ENCODE results near the gene C15orf40.

The C15orf40 gene

GRCh38 chr15:83015361-83015760, 3.9 kb upstream of the C15orf40 start:
- no peak overlapping the region for H2BK12ac ChIP-seq (ENCODE audit: low read length in 2 of 2)
- peaks cover 8% of the 10 kb centered on the region for H3K79me1 ChIP-seq (replicated peaks; ENCODE audit: low read length, poor library complexity, severe bottlenecking)
- no peaks in the 10 kb centered on the region for H3K27me3 ChIP-seq (ENCODE audit: control insufficient read depth in 1 of 2, insufficient read depth in 1 of 2, low read length in 2 of 2)
- 94% methylated on average over 4 of the region's 4 CpGs for WGBS
- no peak overlapping the region for H3K27ac ChIP-seq (ENCODE audit: low read length, poor library complexity, severe bottlenecking)
- peaks cover 3% of the 10 kb centered on the region for H3K4me1 ChIP-seq (ENCODE audit: control insufficient read depth, insufficient read depth, low read depth, low read length)
- H3K9me3 ChIP-seq (ENCODE audit: control insufficient read depth, low read length), result no peaks in the 10 kb centered on the region
- no peak overlapping the region for H3K14ac ChIP-seq (ENCODE audit: low read length in 2 of 2)
- H3K18ac ChIP-seq (ENCODE audit: low read depth in 1 of 2, low read length in 2 of 2), result no peak overlapping the region
- H2BK15ac ChIP-seq (ENCODE audit: low read depth, poor library complexity, severe bottlenecking), result no peak overlapping the region
- no peak overlapping the region for H3K9ac ChIP-seq (ENCODE audit: low read length)
- H3K36me3 ChIP-seq (ENCODE audit: control insufficient read depth in 1 of 2, insufficient read depth in 2 of 2, low read depth in 1 of 2, low read length in 2 of 2), result peaks cover 12 to 43% of the 10 kb centered on the region in 2 experiments
- no peak overlapping the region for H4K8ac ChIP-seq (ENCODE audit: low read length)
- no peak overlapping the region for H3K4me2 ChIP-seq (ENCODE audit: low read length, poor library complexity, severe bottlenecking)
- no peak overlapping the region for H3K23ac ChIP-seq (ENCODE audit: low read length in 2 of 2)
- H2BK120ac ChIP-seq (ENCODE audit: low read depth, low read length), result no peak overlapping the region
- H2AFZ ChIP-seq (ENCODE audit: low read depth, low read length), result no peak overlapping the region
- no peak overlapping the region for H3K4ac ChIP-seq (ENCODE audit: low read depth in 1 of 2, low read length in 2 of 2)
- no peak overlapping the region for H4K91ac ChIP-seq (ENCODE audit: low read length)
- no peak for DNase-seq
- H2BK5ac ChIP-seq (ENCODE audit: low read depth, low read length, poor library complexity, severe bottlenecking), result no peak overlapping the region
- H2AK5ac ChIP-seq (ENCODE audit: low read length, severe bottlenecking), result no peak overlapping the region
- no peak overlapping the region for H3K4me3 ChIP-seq (ENCODE audit: insufficient read depth in 1 of 2, low read depth in 1 of 2, low read length in 2 of 2)

- Histone ChIP-seq H3K27me3 (ENCODE audit: control insufficient read depth in 1 of 2, insufficient read depth in 1 of 2, low read length in 2 of 2) (no peaks in the 10 kb centered on the region), H3K18ac (ENCODE audit: low read depth in 1 of 2, low read length in 2 of 2) (no peak overlapping the region), H3K36me3 (ENCODE audit: control insufficient read depth in 1 of 2, insufficient read depth in 2 of 2, low read depth in 1 of 2, low read length in 2 of 2) (peaks cover 7 to 44% of the 10 kb centered on the region in 2 experiments), H3K4me3 (ENCODE audit: insufficient read depth in 1 of 2, low read depth in 1 of 2, low read length in 2 of 2) (no peak overlapping the region), H3K9me3 (ENCODE audit: control insufficient read depth, low read length) (no peaks in the 10 kb centered on the region), H2BK120ac (ENCODE audit: low read depth, low read length) (no peak overlapping the region), H4K91ac (ENCODE audit: low read length) (no peak overlapping the region), H3K79me1 (replicated peaks; ENCODE audit: low read length, poor library complexity, severe bottlenecking) (peaks cover 11% of the 10 kb centered on the region), H3K4me1 (ENCODE audit: control insufficient read depth, insufficient read depth, low read depth, low read length) (peaks cover 5% of the 10 kb centered on the region), H3K4me2 (ENCODE audit: low read length, poor library complexity, severe bottlenecking) (no peak overlapping the region), H2AK5ac (ENCODE audit: low read length, severe bottlenecking) (no peak overlapping the region), H3K9ac (ENCODE audit: low read length) (no peak overlapping the region), H3K23ac (ENCODE audit: low read length in 2 of 2) (no peak overlapping the region), H4K8ac (ENCODE audit: low read length) (no peak overlapping the region), H2BK15ac (ENCODE audit: low read depth, poor library complexity, severe bottlenecking) (no peak overlapping the region), H2AFZ (ENCODE audit: low read depth, low read length) (no peak overlapping the region), H3K14ac (ENCODE audit: low read length in 2 of 2) (no peak overlapping the region), H3K27ac (ENCODE audit: low read length, poor library complexity, severe bottlenecking) (no peak overlapping the region), H2BK12ac (ENCODE audit: low read length in 2 of 2) (no peak overlapping the region), H3K4ac (ENCODE audit: low read depth in 1 of 2, low read length in 2 of 2) (no peak overlapping the region), H2BK5ac (ENCODE audit: low read depth, low read length, poor library complexity, severe bottlenecking) (no peak overlapping the region)
- DNase-seq, result no peak
- 79% methylated on average over 5 of the region's 5 CpGs for WGBS
Measured at GRCh38 chr15:83014205-83014653, 2.8 kb upstream of the C15orf40 start.

GRCh38 chr15:83012636-83013035, 1.2 kb upstream of the C15orf40 start:
- Histone ChIP-seq H3K9ac (ENCODE audit: low read length) (peak overlapping the region; percentile 94), H2BK15ac (ENCODE audit: low read depth, poor library complexity, severe bottlenecking) (no peak overlapping the region), H3K27me3 (ENCODE audit: control insufficient read depth in 1 of 2, insufficient read depth in 1 of 2, low read length in 2 of 2) (no peaks in the 10 kb centered on the region), H3K4me3 (ENCODE audit: insufficient read depth in 1 of 2, low read depth in 1 of 2, low read length in 2 of 2) (peak overlapping the region in 1 of 2 experiments; percentile 96), H3K4ac (ENCODE audit: low read depth in 1 of 2, low read length in 2 of 2) (no peak overlapping the region), H4K8ac (ENCODE audit: low read length) (no peak overlapping the region), H3K18ac (ENCODE audit: low read depth in 1 of 2, low read length in 2 of 2) (no peak overlapping the region), H3K4me2 (ENCODE audit: low read length, poor library complexity, severe bottlenecking) (no peak overlapping the region), H2AFZ (ENCODE audit: low read depth, low read length) (no peak overlapping the region), H3K79me1 (replicated peaks; ENCODE audit: low read length, poor library complexity, severe bottlenecking) (peaks cover 14% of the 10 kb centered on the region), H2BK12ac (ENCODE audit: low read length in 2 of 2) (no peak overlapping the region), H2BK5ac (ENCODE audit: low read depth, low read length, poor library complexity, severe bottlenecking) (no peak overlapping the region), H3K36me3 (ENCODE audit: control insufficient read depth in 1 of 2, insufficient read depth in 2 of 2, low read depth in 1 of 2, low read length in 2 of 2) (peaks cover 11 to 39% of the 10 kb centered on the region in 2 experiments), H3K23ac (ENCODE audit: low read length in 2 of 2) (no peak overlapping the region), H3K9me3 (ENCODE audit: control insufficient read depth, low read length) (no peaks in the 10 kb centered on the region), H3K4me1 (ENCODE audit: control insufficient read depth, insufficient read depth, low read depth, low read length) (peaks cover 5% of the 10 kb centered on the region), H3K14ac (ENCODE audit: low read length in 2 of 2) (no peak overlapping the region), H4K91ac (ENCODE audit: low read length) (no peak overlapping the region), H2AK5ac (ENCODE audit: low read length, severe bottlenecking) (no peak overlapping the region), H3K27ac (ENCODE audit: low read length, poor library complexity, severe bottlenecking) (no peak overlapping the region), H2BK120ac (ENCODE audit: low read depth, low read length) (no peak overlapping the region)
- DNase-seq, result no peak
- over 99% methylated on average over 6 of the region's 6 CpGs for WGBS

- Histone ChIP-seq H3K14ac (ENCODE audit: low read length in 2 of 2) (peak overlapping the region in 1 of 2 experiments; percentile 86), H3K9ac (ENCODE audit: low read length) (peak overlapping the region; percentile 94), H3K4ac (ENCODE audit: low read depth in 1 of 2, low read length in 2 of 2) (peak overlapping the region; percentile 85 to 91), H3K27me3 (ENCODE audit: control insufficient read depth in 1 of 2, insufficient read depth in 1 of 2, low read length in 2 of 2) (no peaks in the 10 kb centered on the region), H2BK5ac (ENCODE audit: low read depth, low read length, poor library complexity, severe bottlenecking) (no peak overlapping the region), H2BK15ac (ENCODE audit: low read depth, poor library complexity, severe bottlenecking) (no peak overlapping the region), H3K23ac (ENCODE audit: low read length in 2 of 2) (no peak overlapping the region), H2BK120ac (ENCODE audit: low read depth, low read length) (no peak overlapping the region), H3K27ac (ENCODE audit: low read length, poor library complexity, severe bottlenecking) (no peak overlapping the region), H3K36me3 (ENCODE audit: control insufficient read depth in 1 of 2, insufficient read depth in 2 of 2, low read depth in 1 of 2, low read length in 2 of 2) (peaks cover 13 to 37% of the 10 kb centered on the region in 2 experiments), H3K18ac (ENCODE audit: low read depth in 1 of 2, low read length in 2 of 2) (peak overlapping the region; percentile 73 to 85), H2AFZ (ENCODE audit: low read depth, low read length) (peak overlapping the region; percentile 87), H3K79me1 (replicated peaks; ENCODE audit: low read length, poor library complexity, severe bottlenecking) (peaks cover 16% of the 10 kb centered on the region), H2AK5ac (ENCODE audit: low read length, severe bottlenecking) (peak overlapping the region; percentile 53), H2BK12ac (ENCODE audit: low read length in 2 of 2) (peak overlapping the region in 1 of 2 experiments; percentile 0), H4K8ac (ENCODE audit: low read length) (peak overlapping the region; percentile 99), H3K4me1 (ENCODE audit: control insufficient read depth, insufficient read depth, low read depth, low read length) (peaks cover 5% of the 10 kb centered on the region), H3K9me3 (ENCODE audit: control insufficient read depth, low read length) (no peaks in the 10 kb centered on the region), H3K4me3 (ENCODE audit: insufficient read depth in 1 of 2, low read depth in 1 of 2, low read length in 2 of 2) (peak overlapping the region in 1 of 2 experiments; percentile 96), H4K91ac (ENCODE audit: low read length) (peak overlapping the region; percentile 97), H3K4me2 (ENCODE audit: low read length, poor library complexity, severe bottlenecking) (peak overlapping the region; percentile 53)
- DNase-seq, result no peak
- WGBS, result 88% methylated on average over 9 of the region's 9 CpGs
Measured at GRCh38 chr15:83012076-83012426, 612 bp upstream of the C15orf40 start.
